HG03064 (cell line): Measurements from ENCODE around the gene PRRC2C.
A peak's percentile ranks its signal among the peaks of the same experiment; 100 is the strongest.
"Not testable (repeated sequence)": the region's sequence is repeated elsewhere in the genome, so short reads cannot be mapped to it uniquely, and the experiment has no call there.

Experiments used
- ATAC-seq: cut with Tn5 transposase; IDR thresholded peaks from one replicate; pipeline ENCODE4 v1.9.1; 2021; ENCODE audit warnings: low read depth; ENCODE audit not compliant: unreplicated experiment

Gene PRRC2C

GRCh38 chr1:171581766-171582165 is 96.4 kb downstream of the PRRC2C start:
- ATAC-seq = no peak

- ATAC-seq = no peak
These were observed 97.3 kb downstream of the PRRC2C start for GRCh38 chr1:171582589-171582988.

- ATAC-seq = no peak
These were observed 98.4 kb downstream of the PRRC2C start for GRCh38 chr1:171583591-171584201.

DNA sequence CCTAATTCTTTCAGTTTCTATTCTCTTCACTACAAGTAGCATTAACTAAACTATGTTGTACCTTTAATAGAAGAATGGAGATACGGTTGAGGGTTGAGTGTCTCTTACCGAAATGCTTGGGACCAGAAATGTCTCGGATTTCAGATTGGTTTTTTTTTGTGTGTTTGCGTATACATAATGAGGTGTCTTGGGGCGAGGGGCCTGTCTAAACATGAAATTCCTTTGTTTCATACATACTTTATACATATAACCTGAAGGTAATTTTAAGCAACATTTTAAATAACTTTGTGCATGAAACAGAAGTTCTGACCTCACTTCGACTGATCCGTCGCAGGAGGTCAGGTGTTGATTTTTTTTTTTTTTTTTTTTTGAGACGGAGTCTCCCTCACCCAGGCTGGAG is 100.4 kb downstream of the PRRC2C start:
- ATAC-seq = no peak

DNA sequence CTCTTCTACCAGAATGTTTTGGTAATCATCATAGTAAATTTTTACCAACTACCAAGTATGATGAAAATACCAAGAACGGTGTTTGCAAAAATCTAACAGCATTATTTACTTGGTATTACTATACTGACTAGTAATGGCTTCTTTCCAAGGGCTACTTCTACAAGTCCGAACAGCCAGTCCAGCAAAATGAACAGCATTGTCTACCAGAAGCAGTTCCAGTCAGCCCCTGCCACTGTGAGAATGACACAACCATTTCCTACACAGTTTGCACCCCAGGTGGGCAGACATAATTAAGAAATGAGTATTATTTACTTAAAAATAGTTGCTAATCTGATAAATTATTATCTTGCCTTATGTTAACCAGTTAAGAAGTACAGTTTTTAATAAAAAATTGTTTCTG is 102.9 kb downstream of the PRRC2C start:
- ATAC-seq = no peak

DNA sequence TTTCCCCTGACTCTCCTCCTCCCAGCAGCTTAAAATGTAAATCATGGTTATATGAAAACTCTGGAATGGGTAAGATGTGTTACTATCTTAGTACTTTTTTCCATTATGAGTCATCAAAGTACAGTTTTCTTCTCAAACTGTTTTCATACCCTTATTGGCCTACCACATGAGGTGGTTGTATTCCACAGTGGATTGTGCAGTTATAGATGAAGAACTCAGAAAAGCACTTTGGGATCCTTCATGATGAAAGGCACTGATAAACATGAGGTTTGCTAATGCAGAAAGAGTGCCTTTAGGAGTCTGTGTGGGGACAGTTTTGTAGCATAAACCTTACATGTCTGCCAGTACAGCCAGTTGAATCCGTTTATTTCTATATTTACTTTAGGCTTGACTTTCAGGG is 104.7 kb downstream of the PRRC2C start:
- no peak for ATAC-seq

GRCh38 chr1:171595324-171595723 is 110.0 kb downstream of the PRRC2C start:
- ATAC-seq = no peak

DNA sequence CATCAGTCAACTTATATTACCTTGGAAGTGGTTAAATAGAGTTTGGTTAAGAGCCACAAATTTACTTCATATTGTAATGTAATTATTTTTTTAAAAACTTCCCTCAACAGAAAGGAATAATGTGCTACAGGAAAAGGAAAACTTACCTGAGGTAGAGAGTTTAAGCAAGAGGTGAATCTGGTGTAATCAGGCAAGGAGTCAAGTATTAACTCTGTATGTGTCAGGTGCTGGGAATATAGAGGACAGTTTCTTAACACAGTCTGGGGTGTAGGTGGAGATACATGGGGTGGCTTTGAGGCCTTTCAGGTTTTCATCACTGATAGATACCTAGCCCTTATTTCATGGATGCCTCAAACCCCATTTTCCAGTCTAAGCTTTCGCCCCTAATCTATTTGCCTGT is 110.8 kb downstream of the PRRC2C start:
- no peak for ATAC-seq

DNA sequence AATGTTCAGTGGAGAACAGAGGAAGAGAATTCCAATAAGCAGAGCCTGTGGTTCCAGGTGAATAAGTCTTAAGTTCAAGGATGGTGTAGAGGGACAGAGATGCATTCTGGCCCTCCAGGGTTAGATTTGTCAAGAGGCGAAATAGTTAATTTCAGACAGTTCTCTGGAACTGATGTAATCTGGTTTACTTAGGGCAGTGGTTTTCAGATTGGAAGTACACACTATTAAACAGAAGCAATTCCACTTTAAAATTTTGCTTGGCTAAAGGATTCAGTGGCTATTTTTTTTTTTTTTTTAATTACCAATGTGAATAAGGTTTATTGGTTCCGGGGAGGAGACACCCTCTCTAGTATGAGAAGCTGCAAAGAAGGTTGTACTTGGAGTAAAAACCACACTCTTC is 111.4 kb downstream of the PRRC2C start:
- no peak for ATAC-seq

- no peak for ATAC-seq
These were observed 111.9 kb downstream of the PRRC2C start for GRCh38 chr1:171597203-171597602.

DNA sequence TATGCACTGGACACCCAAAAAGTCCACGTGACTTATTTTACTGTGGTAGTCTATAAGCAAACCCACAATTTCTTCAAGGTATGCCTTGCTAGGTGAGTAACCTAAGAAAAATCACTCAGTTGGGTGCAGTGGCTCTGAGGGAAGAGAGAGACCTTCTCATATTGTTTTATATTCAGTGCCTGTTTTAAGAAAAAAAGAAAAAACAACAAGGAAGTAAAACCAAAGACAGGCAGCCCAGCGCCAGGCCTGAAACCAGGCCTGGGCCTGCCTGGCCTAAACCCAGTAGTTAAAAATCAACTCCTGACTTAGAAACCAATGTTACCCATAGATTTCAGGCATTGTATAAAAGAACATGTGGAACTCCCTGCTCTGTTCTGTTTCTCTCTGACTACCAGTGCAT is 115.0 kb downstream of the PRRC2C start:
- ATAC-seq = peak; percentile 42

- no peak for ATAC-seq
These were observed 115.5 kb downstream of the PRRC2C start for GRCh38 chr1:171600862-171601261.

GRCh38 chr1:171603042-171603441 is 117.7 kb downstream of the PRRC2C start:
- not testable (repeated sequence) for ATAC-seq

- peak; percentile 54 for ATAC-seq
These were observed 121.1 kb downstream of the PRRC2C start for GRCh38 chr1:171606402-171606941.

GRCh38 chr1:171610385-171610784 is 125.1 kb downstream of the PRRC2C start:
- no peak for ATAC-seq

DNA sequence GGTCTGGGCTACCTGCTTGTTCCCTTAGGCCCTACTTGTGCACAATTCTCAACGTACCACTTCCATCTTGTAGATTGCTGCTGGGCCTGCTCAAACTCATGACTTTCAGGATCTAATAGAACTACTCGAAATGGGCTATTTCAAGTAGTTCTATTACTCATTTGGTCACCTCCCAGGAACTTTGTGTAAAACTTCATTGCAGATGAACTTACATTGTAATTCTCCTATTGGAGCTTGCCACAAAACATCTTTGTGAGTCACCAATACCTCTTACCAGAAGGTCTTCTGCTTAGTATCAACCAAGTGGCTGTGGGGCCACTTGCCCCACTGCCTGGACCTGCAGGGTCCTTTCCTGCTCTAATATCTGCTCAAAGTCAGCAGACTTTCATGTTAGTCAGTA is 126.0 kb downstream of the PRRC2C start:
- no peak for ATAC-seq

DNA sequence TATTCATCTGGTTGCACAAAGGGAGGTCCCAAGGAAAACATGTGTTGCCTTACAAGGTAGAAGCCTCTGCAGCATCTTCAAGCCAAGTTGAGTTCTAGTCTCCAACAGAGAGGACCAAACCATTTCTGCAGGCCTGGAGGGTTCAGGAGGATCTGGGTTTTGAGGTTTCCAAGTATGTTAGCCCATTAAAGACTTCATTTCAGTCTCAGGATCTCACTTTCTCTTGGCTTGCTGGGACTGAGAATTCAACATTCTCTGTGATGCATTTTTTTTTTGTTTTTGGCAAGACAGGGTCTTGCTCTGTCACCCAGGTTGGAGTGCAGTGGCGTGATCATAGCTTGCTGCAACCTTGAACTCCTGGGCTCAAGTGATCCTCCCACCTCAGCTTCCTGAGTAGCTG is 128.0 kb downstream of the PRRC2C start:
- no peak for ATAC-seq

- ATAC-seq = peak; percentile 38
These were observed 130.0 kb downstream of the PRRC2C start for GRCh38 chr1:171615122-171615906.

DNA sequence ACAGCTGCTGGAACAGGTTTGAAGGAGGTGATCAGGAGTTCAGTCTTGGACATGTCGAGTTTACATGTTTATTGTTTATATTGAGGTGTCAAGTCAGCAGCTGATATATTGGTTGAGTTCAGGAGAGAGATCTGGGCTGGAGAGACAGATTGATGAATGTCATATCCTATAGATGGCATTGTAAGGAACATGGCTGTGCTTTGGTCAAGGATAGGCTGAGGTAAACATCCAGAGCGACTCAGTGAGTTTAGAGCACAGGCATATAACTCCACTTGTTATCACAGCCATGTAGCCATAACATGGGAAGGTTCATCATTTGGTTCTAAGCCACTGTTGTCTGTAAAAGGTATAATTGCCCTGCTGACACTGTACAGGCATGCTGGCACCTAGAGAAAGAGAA is 131.3 kb downstream of the PRRC2C start:
- no peak for ATAC-seq

DNA sequence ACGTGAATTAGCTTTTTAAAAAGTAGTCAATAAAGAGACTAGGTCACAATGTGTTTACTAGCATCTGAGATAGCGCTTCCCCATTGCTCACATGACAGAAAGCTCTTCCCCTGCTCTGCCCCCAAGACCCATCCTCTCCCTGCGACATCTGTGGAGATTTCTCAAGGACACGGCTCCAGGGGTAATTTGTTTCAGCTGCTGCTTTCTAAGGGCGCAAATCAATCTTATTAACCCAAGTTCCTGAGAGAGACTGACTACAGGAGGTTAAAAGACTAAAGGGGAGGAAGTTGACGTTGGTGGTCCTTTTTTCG is 136.8 kb downstream of the PRRC2C start, which contains the start of gene MYOCOS:
MYOCOS (plus strand) TSS at position 92 of the 311 bp plus-strand sequence. CDS start 1,641 bp downstream, outside the sequence.
- ATAC-seq = no peak

DNA sequence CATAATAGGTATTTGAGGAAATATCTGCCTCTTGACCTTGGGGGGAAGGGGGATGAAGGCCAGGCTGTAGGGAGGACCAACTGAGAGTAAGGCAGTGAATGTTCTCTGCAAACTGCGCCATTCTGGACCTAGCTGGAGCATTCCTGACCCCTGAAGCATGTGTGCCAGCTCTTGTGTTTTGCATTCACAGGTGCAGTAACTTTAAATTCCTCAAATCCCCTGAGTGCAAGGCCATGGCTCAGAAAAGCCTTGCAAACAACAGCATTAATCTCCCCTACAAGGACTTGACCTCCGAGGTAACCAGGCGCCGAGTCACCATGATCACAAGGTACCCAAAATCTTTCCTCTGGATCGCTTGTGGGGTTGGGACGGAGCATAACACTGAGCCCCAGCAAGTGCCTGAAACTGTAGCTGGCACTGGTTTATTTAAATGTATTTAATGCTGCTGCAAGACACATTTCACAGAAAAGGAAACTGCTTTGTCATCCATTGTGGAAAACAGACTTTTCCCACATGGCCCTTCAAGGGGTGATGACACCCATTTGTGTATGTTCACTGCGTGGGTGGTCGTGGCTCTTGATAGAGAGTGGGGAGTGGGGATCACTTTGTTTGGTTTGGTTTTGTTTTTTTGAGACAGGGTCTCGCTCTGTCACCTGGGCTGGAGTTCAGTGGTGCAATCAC is 138.5 kb downstream of the PRRC2C start:
- ATAC-seq = no peak
